Urothelium cell line (cell line): ENCODE measurements around the gene PTPN2.
"Not testable (repeated sequence)": the region's sequence is repeated elsewhere in the genome, so short reads cannot be mapped to it uniquely, and the experiment has no call there.

Experiments used
- DNase-seq: peaks from one replicate; pipeline ENCODE4 v3.0.0; 2011; ENCODE audit warnings: low spot score, mixed read lengths
- FAIRE-seq: peaks from 2 replicates; lab custom pipeline; 2011; peaks lifted over from hg19 to GRCh38; lab: Jason Lieb, UNC

Gene PTPN2

GRCh38 chr18:12895014-12895413 is 11.0 kb upstream of the PTPN2 start:
- DNase-seq (no peak), FAIRE-seq (peak; percentile 87)

- FAIRE-seq (peak; percentile 52), DNase-seq (no peak)
These were observed 7.5 kb upstream of the PTPN2 start for GRCh38 chr18:12891561-12891960.

GRCh38 chr18:12890964-12891363 is 6.9 kb upstream of the PTPN2 start:
- peak; percentile 77 for FAIRE-seq

GRCh38 chr18:12886498-12887126 is 2.6 kb upstream of the PTPN2 start:
- DNase-seq (peak; percentile 63), FAIRE-seq (peak; percentile 81)

More at GRCh38 chr18:12890964-12891363, 6.9 kb upstream of the PTPN2 start:
- DNase-seq, result no peak

GRCh38 chr18:12885500-12885899 is 1.5 kb upstream of the PTPN2 start:
- FAIRE-seq, result no peak
- no peak for DNase-seq

GRCh38 chr18:12884406-12885323 is 628 bp upstream of the PTPN2 start:
- peak; percentile 62 for DNase-seq
- peak; percentile 85 for FAIRE-seq

GRCh38 chr18:12883372-12883683 is 709 bp downstream of the PTPN2 start:
- peak; percentile 75 for DNase-seq
- FAIRE-seq, result no peak

GRCh38 chr18:12882453-12883371 is 1.3 kb downstream of the PTPN2 start:
- peak; percentile 20 for FAIRE-seq

GRCh38 chr18:12880541-12880910 is 3.5 kb downstream of the PTPN2 start:
- no peak for DNase-seq
- peak; percentile 23 for FAIRE-seq

More at GRCh38 chr18:12882453-12883371, 1.3 kb downstream of the PTPN2 start:
- no peak for DNase-seq

- no peak for DNase-seq
- FAIRE-seq, result no peak
These were observed 4.0 kb downstream of the PTPN2 start for GRCh38 chr18:12879840-12880540.

GRCh38 chr18:12874992-12875391 is 9.0 kb downstream of the PTPN2 start:
- FAIRE-seq, DNase-seq: not testable (repeated sequence)

GRCh38 chr18:12873961-12874567 is 10.0 kb downstream of the PTPN2 start:
- not testable (repeated sequence) for FAIRE-seq, DNase-seq

- DNase-seq (no peak), FAIRE-seq (peak; percentile 84)
These were observed 11.6 kb downstream of the PTPN2 start for GRCh38 chr18:12872408-12872807.

GRCh38 chr18:12868576-12868975 is 15.5 kb downstream of the PTPN2 start:
- FAIRE-seq (no peak), DNase-seq (no peak)

- DNase-seq (no peak), FAIRE-seq (peak; percentile 91)
These were observed 16.5 kb downstream of the PTPN2 start for GRCh38 chr18:12867441-12868123.

GRCh38 chr18:12863687-12864216 is 20.3 kb downstream of the PTPN2 start:
- DNase-seq, result no peak
- FAIRE-seq, result no peak

- FAIRE-seq (no peak), DNase-seq (no peak)
These were observed 21.1 kb downstream of the PTPN2 start for GRCh38 chr18:12862874-12863482.

GRCh38 chr18:12862467-12862866 is 21.6 kb downstream of the PTPN2 start:
- peak; percentile 41 for DNase-seq
- peak; percentile 59 for FAIRE-seq

GRCh38 chr18:12861637-12862036 is 22.4 kb downstream of the PTPN2 start:
- DNase-seq, result no peak

More at GRCh38 chr18:12861637-12862036, 22.4 kb downstream of the PTPN2 start:
- FAIRE-seq, result no peak
